Measurements from ENCODE around the gene NGEF. TPM values are rescaled to one million over a fixed set of nuclear protein-coding genes. Genes with fewer than 3 reads are reported as not detected.

Gene NGEF
- total RNA-seq, 1 donor from 2014 or later, result 1.2 TPM

DNA sequence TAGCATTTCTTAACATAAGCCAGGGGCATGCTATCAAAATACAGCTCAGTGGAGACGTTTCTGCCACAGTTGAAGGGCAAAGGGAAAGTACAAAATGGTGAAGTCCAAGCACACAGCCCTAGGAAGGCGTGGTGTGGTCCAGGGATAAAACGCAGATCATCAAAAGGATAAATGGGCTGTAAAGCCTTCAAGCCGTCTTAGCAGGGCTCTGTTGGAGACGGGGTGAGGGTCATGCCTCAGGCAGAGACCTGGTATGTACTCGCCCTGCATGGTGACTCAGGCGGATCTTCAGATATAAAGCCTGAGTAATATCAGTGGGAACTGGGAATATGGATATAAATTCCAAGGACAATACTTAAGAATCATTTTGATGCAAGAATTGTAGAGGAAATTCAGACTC lies 61.2 kb downstream of the NGEF start:
- Mint-ChIP-seq H3K27ac (no peak overlapping the region), H3K27me3 (peaks cover 13% of the 10 kb centered on the region), H3K4me1 (ENCODE audit: low read depth) (no peaks in the 10 kb centered on the region), H3K4me3 (ENCODE audit: low read depth) (no peak overlapping the region), H3K36me3 (ENCODE audit: insufficient read depth) (no peaks in the 10 kb centered on the region), H3K9me3 (ENCODE audit: low read depth) (no peaks in the 10 kb centered on the region)
- TF ChIP-seq, protein P1, sequence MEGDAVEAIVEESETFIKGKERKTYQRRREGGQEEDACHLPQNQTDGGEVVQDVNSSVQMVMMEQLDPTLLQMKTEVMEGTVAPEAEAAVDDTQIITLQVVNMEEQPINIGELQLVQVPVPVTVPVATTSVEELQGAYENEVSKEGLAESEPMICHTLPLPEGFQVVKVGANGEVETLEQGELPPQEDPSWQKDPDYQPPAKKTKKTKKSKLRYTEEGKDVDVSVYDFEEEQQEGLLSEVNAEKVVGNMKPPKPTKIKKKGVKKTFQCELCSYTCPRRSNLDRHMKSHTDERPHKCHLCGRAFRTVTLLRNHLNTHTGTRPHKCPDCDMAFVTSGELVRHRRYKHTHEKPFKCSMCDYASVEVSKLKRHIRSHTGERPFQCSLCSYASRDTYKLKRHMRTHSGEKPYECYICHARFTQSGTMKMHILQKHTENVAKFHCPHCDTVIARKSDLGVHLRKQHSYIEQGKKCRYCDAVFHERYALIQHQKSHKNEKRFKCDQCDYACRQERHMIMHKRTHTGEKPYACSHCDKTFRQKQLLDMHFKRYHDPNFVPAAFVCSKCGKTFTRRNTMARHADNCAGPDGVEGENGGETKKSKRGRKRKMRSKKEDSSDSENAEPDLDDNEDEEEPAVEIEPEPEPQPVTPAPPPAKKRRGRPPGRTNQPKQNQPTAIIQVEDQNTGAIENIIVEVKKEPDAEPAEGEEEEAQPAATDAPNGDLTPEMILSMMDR (IDR thresholded peaks at IDR 0.05; ENCODE audit: unreplicated experiment), result no peak
- no peak for DNase-seq (ENCODE audit: low spot score, unreplicated experiment)

GRCh38 chr2:232951181-232951580 lies 61.9 kb downstream of the NGEF start:
- no peak for DNase-seq (ENCODE audit: low spot score, unreplicated experiment)
- Mint-ChIP-seq H3K4me3 (ENCODE audit: low read depth) (no peak overlapping the region), H3K4me1 (ENCODE audit: low read depth) (no peaks in the 10 kb centered on the region), H3K27me3 (peaks cover 13% of the 10 kb centered on the region), H3K36me3 (ENCODE audit: insufficient read depth) (no peaks in the 10 kb centered on the region), H3K27ac (no peak overlapping the region), H3K9me3 (ENCODE audit: low read depth) (no peaks in the 10 kb centered on the region)
- TF ChIP-seq, protein P1 (IDR thresholded peaks at IDR 0.05; ENCODE audit: unreplicated experiment), result no peak

DNA sequence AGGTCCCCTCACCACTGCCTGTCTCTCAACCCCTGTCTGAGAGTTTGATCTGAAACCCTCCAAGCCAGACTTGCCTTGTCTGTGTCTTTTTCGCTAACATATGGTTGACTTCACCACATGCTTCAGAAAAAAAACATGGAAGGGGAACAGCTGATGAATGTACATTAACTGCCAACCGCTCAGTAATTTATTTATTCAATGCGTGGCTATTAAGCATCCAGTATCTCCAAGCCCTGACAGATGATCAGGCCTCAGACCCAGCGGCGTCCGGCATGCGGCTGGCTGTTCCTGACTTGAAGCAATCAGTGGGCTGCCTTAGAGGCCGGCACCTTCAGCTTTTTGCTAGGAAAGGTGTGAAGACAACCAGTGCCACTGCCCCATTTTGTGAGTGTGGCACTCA lies 62.3 kb downstream of the NGEF start:
- H3K9me3 Mint-ChIP-seq (ENCODE audit: low read depth), result no peaks in the 10 kb centered on the region
- DNase-seq (ENCODE audit: low spot score, unreplicated experiment), result no peak
- no peaks in the 10 kb centered on the region for H3K36me3 Mint-ChIP-seq (ENCODE audit: insufficient read depth)
- H3K27ac Mint-ChIP-seq, result no peak overlapping the region
- no peaks in the 10 kb centered on the region for H3K4me1 Mint-ChIP-seq (ENCODE audit: low read depth)
- TF ChIP-seq, protein P1 (IDR thresholded peaks at IDR 0.05; ENCODE audit: unreplicated experiment), result no peak
- no peak overlapping the region for H3K4me3 Mint-ChIP-seq (ENCODE audit: low read depth)
- H3K27me3 Mint-ChIP-seq, result peaks cover 13% of the 10 kb centered on the region

GRCh38 chr2:232949016-232949415 lies 64.0 kb downstream of the NGEF start:
- DNase-seq (ENCODE audit: low spot score, unreplicated experiment), result no peak
- H3K4me3 Mint-ChIP-seq (ENCODE audit: low read depth), result no peak overlapping the region
- TF ChIP-seq, protein P1 (IDR thresholded peaks at IDR 0.05; ENCODE audit: unreplicated experiment), result no peak
- no peaks in the 10 kb centered on the region for H3K4me1 Mint-ChIP-seq (ENCODE audit: low read depth)
- H3K36me3 Mint-ChIP-seq (ENCODE audit: insufficient read depth), result no peaks in the 10 kb centered on the region
- H3K27me3 Mint-ChIP-seq, result peaks cover 10% of the 10 kb centered on the region
- no peaks in the 10 kb centered on the region for H3K9me3 Mint-ChIP-seq (ENCODE audit: low read depth)
- H3K27ac Mint-ChIP-seq, result no peak overlapping the region

DNA sequence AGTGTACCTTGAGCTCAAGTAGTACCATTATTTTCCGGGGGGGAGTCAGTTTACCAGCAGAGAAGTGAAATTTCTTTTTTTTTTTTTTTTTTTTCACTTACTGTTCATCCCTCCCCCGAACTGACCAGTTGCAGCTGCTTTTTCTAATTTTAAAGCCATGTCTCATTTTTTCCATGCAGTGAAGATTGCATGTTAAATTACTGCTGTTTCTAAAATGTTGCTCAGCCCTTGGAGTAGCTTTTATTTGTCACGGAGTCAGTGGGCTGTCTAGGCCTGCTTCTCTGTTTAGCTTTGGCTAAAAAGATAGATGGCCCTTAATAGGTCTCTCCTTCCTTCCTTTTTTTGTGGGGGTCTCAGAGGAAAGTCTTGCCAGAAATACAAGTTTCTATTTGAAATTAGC lies 70.2 kb downstream of the NGEF start:
- Mint-ChIP-seq H3K36me3 (ENCODE audit: insufficient read depth) (no peaks in the 10 kb centered on the region), H3K27ac (no peak overlapping the region), H3K4me1 (ENCODE audit: low read depth) (no peaks in the 10 kb centered on the region), H3K9me3 (ENCODE audit: low read depth) (peaks cover 3% of the 10 kb centered on the region), H3K4me3 (ENCODE audit: low read depth) (no peak overlapping the region), H3K27me3 (peaks cover under 1% of the 10 kb centered on the region)
- TF ChIP-seq, protein P1 (IDR thresholded peaks at IDR 0.05; ENCODE audit: unreplicated experiment), result no peak
- no peak for DNase-seq (ENCODE audit: low spot score, unreplicated experiment)
